GM21381 (cell line): ENCODE data around the gene ISCA1.
"Not testable (repeated sequence)": the region's sequence is repeated elsewhere in the genome, so short reads cannot be mapped to it uniquely, and the experiment has no call there.

ENCODE experiments used
- ATAC-seq: cut with Tn5 transposase; IDR thresholded peaks from one replicate; pipeline ENCODE4 v1.9.1; 2021; ENCODE audit warnings: mild to moderate bottlenecking, moderate library complexity; ENCODE audit not compliant: unreplicated experiment

ISCA1 gene

DNA sequence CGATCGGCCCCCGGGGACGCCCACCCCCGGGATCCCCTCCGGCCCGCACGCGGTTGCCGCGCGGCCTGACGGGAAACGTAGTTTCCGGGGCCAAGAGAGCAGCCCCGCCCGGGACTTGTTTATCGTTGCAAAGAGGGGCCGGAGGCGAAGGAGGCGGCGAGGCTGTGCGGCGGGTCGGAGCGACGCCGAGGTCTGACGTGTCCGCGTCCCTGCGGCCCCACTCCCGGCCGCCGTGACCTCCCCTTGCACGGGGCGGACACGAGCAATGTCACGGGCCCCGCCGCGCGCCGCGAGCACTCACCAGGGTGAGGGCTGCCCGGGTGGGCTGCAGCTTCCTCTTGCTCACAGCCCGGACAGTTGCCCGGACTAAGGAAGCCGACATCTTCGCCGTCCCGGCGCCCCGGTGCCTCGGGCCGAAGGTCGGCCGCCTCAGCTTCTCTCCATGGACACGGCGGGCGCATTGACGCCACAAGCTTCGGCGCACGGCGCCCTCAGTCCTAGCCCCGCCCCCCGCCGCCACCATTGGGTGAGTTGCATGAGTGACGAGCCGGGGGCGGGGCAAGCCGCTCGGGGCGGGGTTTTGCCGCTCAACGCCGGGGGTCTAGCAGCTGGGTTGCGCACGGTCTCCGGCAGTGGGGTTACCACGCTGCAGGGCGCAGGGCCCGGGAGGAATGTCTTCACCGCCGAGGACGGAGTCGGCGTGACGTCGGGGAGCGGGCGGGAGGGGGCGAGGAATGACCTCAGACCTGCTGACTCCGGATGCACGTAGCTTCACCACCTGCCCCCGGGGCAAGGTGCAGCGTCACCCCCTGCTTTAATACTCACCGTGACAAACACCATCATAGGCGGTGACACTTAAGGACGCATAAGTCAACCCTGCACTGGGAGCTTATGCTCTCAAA, at the start of gene ISCA1:
Gene ISCA1, minus strand, starts transcription at position 462 of the 902 bp plus-strand sequence. Its CDS starts 80 bp downstream, at position 382.
- peak; percentile 77 for ATAC-seq

DNA sequence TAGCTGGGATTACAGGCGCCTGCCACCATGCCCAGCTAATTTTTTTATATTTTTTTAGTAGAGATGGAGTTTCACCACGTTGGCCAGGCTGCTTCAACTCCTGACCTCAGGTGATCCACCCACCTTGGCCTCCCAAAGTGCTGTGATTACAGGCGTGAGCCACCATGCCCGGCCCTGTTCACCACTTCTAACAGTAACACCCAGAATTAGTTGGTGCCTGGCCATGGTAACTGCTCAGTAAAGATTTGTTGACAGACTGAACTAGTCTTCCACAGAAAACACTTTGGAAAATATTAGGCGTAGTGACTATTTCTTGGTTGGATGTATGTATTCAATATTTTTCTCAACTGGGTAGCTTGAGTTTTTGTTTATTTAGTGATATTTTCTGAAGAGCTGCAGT, 47.8 kb upstream of the ISCA1 start:
- ATAC-seq: no peak

DNA sequence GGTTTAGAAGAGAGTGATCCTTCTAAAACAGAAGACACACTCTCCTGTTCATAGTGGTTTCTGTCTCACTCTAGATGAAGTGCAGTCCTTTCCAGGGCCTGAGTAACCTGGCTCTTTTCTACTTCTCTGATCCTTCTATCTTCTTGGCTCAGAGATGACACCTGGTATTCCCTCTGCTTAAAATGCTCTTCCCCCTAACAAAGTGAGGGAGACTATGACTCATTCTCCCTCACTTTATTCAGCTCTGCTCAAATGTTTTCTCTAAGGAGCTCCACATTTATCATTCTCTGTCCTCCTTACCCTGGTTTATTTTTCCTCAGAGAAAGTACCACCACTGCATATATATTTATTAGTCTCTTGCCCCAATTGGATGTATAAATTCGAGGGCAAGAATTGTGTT, 47.3 kb upstream of the ISCA1 start:
- ATAC-seq: no peak

DNA sequence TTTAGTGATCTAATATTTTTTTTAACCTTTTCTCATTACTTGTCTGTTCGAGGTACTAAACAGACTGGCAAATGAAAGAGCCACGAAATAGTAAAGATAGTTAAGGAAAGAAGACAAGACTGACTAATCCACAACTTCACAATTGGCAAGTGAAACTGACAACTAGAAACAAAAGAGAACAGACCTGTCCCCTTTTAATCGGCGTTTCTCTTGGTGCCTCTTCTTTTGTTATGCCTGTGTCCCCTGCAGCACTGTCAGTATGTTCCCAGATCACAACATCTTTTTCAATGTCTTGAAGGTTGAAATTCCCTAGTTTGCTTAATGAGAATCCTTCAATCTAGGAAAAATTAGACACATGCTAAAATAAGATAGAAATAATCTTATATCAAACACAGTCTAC, 45.8 kb upstream of the ISCA1 start:
- no peak for ATAC-seq

DNA sequence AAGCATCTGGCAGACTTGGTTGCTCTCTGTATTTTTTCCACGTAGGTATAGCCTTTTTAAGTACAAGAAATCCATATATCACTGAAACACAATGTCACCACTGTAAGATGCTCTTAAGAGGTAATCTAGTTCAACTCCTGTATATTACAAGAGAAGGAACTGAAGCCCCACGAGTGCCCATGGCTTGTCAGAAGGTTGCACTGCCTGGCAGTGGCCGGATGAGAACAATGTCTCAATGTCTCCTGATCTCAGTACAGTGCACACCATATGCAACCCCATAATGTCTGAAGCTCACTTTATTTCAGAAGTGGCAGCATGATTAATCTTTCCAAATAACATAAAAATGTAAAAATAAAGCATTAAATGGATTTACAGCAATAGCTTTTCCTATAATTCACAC, 44.2 kb upstream of the ISCA1 start:
- no peak for ATAC-seq

DNA sequence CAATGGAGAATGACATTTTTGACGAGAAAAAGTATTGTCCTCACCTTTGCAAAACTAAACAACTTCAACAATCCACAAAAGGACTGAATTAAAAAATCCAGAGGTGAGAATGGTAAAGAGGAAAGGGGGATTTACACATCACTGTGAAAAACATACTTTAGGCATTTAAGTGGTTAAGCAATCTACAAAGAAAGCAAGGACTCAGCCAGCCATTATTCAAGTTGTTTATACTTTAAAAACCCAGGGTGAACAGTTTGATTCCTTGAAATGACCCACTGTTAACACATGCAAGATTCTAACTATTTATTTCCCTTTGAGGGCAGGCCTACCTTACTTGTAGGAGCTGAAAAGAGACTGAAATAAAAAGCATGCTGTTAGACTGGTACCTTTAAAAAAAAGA, 42.6 kb upstream of the ISCA1 start:
- ATAC-seq: no peak

DNA sequence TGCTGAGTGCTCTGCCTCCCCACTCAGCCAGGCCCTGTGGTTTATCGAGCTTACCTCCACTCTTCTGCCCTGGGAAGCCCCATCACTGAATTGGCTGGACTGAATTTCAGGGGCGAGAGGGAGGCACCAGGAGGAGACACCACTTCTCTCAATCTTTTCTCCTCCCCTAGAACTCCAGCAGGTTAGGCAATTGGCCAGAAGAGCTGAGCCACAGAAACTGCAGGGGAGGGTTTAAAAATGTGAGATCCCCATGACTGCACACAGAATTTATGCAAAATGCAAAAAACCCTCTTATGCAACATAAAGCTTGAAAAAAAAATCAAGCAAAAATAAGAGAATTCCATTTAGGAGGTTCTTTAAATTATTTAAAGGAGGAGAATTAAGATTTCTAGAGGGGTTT, 42.0 kb upstream of the ISCA1 start:
- no peak for ATAC-seq

DNA sequence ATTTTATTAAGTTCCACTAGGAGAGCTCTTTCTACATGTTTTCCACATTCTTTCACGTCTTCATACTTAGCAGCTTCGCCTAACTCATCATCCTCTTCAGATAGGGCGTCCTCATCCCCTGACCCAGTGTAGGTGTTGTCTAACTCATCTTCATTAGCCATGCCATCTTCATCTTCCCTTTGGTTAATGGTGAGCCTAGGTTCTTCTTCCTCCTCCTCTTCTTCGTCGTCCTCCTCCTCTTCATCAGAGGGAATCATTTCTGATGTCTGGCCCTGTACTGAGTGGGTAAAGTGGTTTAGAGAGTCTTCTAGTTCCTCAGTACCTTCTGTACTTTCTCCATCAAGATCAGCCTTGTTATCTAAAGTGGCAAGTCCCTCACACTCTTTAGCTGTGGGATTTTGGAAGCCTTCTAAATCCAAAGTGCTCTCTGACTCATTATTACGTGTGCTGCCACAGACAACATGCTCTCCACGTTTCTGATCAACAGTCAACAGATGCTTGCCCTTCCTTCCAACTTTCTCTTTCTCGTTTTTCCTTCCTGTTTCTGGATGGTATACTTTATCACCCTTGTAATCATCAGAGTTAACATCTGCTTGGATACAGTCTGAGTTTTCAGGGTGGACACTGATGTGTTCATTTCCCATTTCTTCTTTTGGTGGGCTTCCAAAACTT, 40.8 kb upstream of the ISCA1 start:
- no peak for ATAC-seq

DNA sequence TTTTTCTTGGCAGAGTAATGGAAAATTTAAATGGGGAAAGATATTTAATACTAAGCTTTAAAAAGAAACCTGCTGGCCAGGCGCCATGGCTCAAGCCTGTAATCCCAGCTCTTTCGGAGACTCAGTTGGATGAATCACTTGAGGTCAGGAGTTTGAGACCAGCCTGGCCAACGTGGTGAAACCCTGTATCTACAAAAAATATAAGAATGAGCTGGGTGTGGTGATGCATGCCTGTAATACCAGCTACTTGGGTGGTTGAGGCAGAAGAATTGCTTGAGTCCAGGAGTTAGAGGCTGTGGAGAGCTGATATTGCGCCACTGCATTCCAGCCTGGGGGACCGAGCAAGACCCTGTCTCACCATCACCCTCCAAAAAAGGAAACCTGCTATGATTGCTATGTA, 39.0 kb upstream of the ISCA1 start:
- ATAC-seq: no peak

DNA sequence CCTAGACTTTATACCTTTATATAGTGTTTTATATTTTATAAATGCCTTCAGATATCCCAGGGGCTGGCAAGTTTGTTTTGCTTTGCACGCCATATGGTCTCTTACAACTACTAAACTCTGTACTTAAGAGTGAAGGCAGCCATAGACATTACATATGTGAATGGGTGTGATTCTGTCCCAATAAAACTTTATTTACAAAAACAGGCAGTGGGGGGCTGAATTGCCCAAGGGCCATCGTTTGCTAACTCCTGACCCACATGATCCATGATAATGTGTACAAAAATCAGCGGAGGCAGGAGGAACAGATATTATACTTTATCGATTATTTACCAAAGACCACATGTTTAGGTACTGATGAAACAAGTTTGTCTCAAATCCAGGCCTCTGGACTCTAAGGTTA, 35.8 kb upstream of the ISCA1 start:
- ATAC-seq: no peak

DNA sequence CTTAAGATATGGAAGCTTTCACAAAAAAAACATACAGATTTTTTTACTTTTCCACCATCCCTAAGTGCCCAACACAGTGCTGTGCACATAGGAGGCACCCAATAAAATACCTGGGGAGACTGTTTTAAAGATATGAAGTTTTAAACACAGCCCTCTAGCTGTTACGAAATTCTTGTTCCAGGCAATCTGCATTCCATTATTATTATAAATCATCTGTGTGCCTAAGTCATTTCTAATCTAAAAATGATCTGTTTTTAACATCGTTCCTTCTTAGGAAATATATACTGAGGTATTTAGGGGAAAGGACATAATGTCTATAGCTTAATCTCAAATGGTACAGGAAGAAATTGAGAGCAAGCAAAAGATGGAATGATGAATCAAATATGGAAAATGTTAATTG, 32.7 kb upstream of the ISCA1 start:
- ATAC-seq: no peak

DNA sequence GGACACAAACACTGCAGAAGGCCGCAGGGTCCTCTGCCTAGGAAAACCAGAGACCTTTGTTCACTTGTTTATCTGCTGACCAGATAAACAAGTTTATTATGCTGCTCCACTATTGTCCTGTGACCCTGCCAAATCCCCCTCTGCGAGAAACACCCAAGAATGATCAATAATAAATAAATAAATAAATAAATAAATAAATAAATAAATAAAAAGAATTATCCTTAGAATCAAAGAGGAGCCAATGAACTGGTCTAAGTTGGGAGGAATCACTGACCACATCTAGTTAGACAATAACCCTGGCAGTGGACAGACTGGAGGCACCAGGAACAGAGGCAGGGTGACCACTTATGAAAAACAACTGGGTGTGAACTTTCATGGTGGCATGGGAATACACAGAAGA, 30.6 kb upstream of the ISCA1 start:
- ATAC-seq: not testable (repeated sequence)

DNA sequence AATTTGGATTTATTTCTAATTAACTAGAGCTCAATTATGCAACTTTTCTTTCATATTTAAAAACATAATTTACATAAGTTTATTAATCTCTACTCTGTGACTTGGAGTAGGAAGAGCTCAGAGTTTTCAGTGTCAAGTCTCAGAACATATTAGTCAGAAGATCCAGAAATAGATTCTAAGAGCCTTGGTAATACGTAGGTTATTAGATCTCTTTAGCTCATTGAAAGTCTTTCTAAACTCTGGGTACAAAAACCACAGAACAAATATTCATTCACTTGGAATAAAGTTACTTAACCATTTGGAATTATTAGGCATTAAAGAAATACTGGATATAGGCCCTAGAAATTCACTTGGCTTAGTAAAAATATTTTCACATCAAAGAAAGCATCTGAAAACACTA, 26.3 kb upstream of the ISCA1 start:
- ATAC-seq: no peak

DNA sequence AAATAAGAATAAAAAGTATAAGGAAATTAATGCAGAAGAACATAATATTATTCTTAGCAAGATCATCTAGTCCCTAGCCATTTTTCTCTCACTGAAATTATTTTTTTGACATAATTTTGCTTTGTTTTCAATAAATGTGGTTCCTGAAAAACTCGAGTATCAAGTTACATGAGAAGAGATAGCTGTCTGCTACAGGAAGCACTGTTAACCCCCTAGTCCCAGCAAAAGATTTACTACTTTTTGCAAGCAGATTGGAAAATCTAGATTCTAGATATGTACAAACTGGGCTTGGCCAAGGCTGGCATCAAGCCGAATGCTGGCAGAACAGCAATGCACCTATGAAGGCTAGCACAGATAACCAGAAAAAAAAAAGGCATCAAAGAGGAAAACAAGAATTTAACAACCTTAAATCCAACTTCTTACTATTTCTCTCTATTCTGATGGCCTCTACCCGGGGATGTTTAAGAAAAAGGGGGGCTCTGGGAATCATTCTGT, 21.9 kb upstream of the ISCA1 start:
- no peak for ATAC-seq

DNA sequence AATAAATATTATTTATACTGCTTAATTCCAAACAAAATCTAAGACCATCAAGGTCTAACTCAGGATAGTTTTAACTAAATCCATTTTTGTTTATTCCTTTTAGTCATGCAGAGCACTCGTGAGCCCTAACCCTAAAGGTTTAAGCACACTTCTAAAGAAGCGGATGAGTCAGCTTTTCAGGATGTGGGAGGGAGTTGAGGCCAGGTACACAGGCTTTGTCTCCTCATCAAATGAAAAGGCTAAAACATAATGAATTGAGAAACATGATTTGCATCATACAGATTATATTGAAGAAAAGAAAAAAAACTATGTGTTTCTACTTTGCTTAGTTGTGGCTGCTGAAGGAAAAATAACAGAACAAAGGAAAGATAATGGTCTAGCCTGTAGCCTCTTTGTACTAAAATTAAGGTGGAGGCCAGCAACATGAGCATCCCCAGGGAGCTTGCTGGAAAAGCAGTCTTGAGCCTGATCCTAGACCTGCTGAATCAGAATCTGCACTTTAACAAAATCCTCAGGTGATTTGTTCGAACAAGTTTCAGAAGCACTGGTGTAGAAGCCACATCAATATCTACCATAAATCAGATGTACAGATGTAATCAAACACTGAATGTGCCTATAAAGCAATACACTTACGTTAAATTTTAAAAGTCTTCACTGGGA, 21.1 kb upstream of the ISCA1 start:
- no peak for ATAC-seq

DNA sequence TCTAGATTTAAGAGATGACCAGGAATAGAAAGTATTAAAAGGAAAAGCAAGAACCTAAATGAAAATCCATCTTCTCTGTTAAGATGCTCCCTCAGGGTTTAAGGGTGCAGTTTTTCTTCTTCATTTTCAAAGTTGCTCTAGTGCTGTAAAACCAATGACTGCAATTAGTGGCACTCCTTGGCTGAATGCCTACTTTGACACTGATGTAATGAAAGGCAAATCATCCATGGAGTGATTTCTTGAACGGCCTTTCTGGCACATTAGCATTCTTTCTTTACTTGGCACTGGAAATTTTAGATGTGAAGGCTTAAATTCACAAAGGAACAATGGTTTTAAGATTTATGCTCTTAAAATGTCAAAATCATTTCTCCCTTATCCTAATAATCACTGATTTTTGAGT, 19.3 kb upstream of the ISCA1 start:
- ATAC-seq: no peak

DNA sequence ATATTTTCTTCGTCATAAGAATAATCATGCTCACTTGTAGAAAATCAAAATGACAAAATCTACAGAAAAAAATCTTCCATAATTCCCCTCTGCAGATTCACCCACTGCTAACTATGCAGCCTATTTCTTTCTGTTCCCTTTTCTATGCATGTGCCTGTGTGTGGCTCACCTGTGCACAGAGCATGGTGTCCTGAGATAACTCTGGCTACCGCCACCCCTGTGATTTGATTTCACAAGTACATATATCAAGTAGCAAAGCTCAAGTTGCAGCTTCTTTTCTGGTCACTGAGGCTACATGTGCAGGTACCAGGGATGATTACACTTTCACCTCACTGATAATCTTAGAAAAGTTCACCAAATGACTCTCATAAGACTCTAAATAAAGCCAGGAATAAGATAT, 18.4 kb upstream of the ISCA1 start:
- ATAC-seq: no peak

DNA sequence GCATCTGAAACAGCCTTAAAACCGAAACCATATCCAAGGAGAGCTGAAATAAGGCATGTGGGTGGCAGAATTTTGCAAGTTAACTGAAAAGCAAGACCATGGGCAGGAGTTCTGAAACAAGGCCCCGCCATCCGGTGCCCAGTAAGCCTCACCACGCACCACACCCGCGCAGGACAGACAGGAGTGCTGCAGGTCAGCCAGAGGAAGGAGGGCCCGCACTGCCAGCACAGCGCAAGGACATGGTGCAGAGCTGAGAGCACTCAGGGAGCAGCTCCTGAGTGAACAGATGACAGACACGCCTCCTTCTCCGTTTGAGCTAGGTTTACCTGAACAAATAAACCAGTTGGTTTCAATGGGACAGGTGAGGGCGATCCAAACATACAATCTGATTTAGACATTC, 16.5 kb upstream of the ISCA1 start:
- ATAC-seq: no peak

DNA sequence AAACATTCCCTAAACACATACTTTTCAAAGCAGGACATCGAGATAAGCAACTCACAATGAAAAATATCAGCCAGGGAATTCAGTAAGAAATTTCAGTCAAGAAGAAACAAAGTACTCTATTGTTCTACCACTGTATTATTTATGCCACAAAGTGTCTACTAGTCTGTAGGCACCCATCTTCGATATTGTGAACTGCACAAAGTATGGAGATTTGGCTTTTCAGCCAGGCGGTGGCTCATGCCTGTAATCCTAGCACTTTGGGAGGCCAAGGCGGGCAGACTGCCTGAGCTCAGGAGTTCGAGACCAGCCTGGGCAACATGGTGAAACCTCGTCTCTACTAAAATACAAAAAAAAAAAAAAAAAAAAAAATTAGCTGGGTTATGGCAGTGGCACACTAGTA, 8.0 kb upstream of the ISCA1 start:
- ATAC-seq: not testable (repeated sequence)

DNA sequence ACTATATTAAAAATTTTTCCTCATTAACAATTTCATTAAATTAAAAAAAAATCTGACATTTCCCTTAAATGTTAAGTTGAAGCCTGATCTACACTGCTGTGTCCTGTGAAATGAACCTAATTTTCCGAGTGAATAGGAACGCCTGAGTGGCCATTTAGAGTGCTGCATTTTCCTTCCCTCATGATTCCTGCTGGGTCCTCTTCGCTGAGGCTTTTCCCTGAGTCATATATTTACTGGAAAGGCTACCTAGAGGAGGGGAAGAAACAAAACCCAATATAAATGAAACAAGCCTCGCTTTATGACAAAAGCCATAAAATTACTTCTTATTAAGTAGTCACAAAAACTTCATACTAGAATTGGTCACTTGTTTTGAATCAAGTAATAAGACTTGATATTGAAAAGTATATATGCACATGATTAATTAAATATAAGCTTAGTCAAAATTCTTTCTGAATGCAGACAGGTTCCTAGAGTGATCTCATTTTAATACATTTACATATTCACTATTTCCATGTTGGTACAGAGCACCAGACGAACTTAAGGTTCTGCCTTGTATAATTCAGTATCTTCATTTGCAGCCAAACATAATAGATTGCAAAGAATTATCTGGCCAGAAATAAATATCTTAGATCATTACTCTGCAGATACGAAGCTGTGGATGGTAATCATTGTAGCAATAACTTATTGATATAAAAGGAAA, 6.3 kb upstream of the ISCA1 start:
- ATAC-seq: no peak

DNA sequence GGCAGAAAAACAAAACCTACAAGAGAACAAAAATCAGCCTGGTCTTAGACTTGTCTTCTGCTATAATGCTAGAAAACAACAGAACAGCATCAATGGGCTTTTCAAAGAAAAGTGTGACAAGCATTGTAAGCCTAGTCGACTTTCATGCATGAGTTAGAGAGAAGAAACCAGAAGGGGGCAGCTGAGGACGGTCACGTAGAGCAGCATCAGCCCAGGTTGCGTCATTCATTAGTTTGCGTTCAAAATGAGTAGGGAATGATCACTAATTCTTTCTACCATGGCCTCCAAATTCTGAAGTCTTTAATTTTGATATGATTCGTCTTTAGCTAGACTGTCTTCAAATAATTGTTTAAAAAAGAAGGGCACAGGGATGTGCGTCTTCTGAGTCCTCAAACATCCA, 4.7 kb upstream of the ISCA1 start:
- no peak for ATAC-seq
